Peyer's patch (tissue), 4 donors: ENCODE data around the gene SLC30A5.

Experiments
- POLR2A ChIP-seq, 2 donors: fragments of 450-650 bp; IDR thresholded peaks; one replicate each; pipeline ENCODE4 v1.5.1; 2017; ENCODE audit warnings: antibody characterized with exemption in 2 of 2, mild to moderate bottlenecking in 2 of 2, moderate library complexity in 2 of 2
- TF ChIP-seq, protein P1 (sequence below), 6 experiments: fragments of 450-650 bp in 4 of 6; fragments of 200-600 bp in 2 of 6; sonication (generic) in 1 of 6; IDR thresholded peaks; one replicate each; pipeline ENCODE4 v1.5.1; 2017 to 2019; ENCODE audit warnings: antibody characterized with exemption in 6 of 6, mild to moderate bottlenecking in 3 of 6, moderate library complexity in 1 of 6

DNA sequence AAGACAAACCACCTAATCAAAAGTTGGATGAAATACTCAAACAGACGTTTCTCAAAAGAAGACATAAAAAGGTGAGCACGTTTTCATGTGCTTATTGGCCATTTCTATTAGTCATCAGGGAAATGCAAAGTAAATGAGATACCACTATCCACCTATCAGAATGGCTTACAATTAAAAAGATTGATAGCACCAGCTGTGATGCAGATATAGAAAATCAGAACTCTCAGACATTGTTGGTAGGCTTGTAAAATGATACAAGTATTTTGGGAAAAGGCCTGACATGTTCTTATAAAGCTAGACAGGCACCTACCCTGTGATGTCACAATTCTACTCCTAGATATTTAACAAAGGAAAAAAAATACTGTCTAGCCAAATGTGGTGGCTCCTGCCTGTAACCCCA lies 44.0 kb upstream of the SLC30A5 start:
- TF ChIP-seq, protein P1, sequence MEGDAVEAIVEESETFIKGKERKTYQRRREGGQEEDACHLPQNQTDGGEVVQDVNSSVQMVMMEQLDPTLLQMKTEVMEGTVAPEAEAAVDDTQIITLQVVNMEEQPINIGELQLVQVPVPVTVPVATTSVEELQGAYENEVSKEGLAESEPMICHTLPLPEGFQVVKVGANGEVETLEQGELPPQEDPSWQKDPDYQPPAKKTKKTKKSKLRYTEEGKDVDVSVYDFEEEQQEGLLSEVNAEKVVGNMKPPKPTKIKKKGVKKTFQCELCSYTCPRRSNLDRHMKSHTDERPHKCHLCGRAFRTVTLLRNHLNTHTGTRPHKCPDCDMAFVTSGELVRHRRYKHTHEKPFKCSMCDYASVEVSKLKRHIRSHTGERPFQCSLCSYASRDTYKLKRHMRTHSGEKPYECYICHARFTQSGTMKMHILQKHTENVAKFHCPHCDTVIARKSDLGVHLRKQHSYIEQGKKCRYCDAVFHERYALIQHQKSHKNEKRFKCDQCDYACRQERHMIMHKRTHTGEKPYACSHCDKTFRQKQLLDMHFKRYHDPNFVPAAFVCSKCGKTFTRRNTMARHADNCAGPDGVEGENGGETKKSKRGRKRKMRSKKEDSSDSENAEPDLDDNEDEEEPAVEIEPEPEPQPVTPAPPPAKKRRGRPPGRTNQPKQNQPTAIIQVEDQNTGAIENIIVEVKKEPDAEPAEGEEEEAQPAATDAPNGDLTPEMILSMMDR (IDR thresholded peaks at IDR 0.05) = no peak
- TF ChIP-seq POLR2A (IDR thresholded peaks at IDR 0.05) = no peak
